Measurements from ENCODE around the gene ZNF283. TPM values are rescaled to one million over a fixed set of nuclear protein-coding genes. Genes with fewer than 3 reads are reported as not detected.
A peak's percentile ranks its signal among the peaks of the same experiment; 100 is the strongest.

Gene ZNF283
- total RNA-seq, 2 donors from 2014 or later: 7.1 to 10.1 TPM

GRCh38 chr19:43789029-43789428, 38.1 kb upstream of the ZNF283 start:
- no peak overlapping the region for H3K27ac Mint-ChIP-seq
- no peaks in the 10 kb centered on the region for H3K4me1 Mint-ChIP-seq
- no peaks in the 10 kb centered on the region for H3K36me3 ChIP-seq (ENCODE audit: control insufficient read depth, insufficient read depth, low read length)
- WGBS, 2 experiments (ENCODE audit: insufficient coverage in 1 of 2, insufficient read length in 1 of 2): 14% methylated on average over 2 of the region's 3 CpGs; no CpG with 5 or more reads in 1 of the 2 experiments
- H3K4me3 ChIP-seq (ENCODE audit: low read length): no peak overlapping the region
- H3K9ac ChIP-seq (ENCODE audit: extremely low read depth, low read length, poor library complexity, severe bottlenecking): no peak overlapping the region
- no peak overlapping the region for H3K27ac ChIP-seq (ENCODE audit: low read depth, low read length)
- DNase-seq: peak; percentile 85
- no peak for TF ChIP-seq CTCF (conservative IDR thresholded peaks at IDR 0.05)
- no peaks in the 10 kb centered on the region for H3K9me3 Mint-ChIP-seq
- no peaks in the 10 kb centered on the region for H3K36me3 Mint-ChIP-seq (ENCODE audit: low read depth)
- no peaks in the 10 kb centered on the region for H3K9me3 ChIP-seq (ENCODE audit: control insufficient read depth, low read length)
- no peaks in the 10 kb centered on the region for H3K4me1 ChIP-seq (ENCODE audit: control insufficient read depth, insufficient read depth, low read length)
- H3K27me3 ChIP-seq (ENCODE audit: control insufficient read depth, insufficient read depth, low read length, poor library complexity, severe bottlenecking): peaks cover 17% of the 10 kb centered on the region
- peaks cover 29% of the 10 kb centered on the region for H3K27me3 Mint-ChIP-seq (ENCODE audit: insufficient read depth)
- H3K4me3 Mint-ChIP-seq: no peak overlapping the region

- H3K9me3 Mint-ChIP-seq: no peaks in the 10 kb centered on the region
- peaks cover 40% of the 10 kb centered on the region for H3K27me3 Mint-ChIP-seq (ENCODE audit: insufficient read depth)
- Histone ChIP-seq H3K36me3 (ENCODE audit: control insufficient read depth, insufficient read depth, low read length) (no peaks in the 10 kb centered on the region), H3K27ac (ENCODE audit: low read depth, low read length) (no peak overlapping the region), H3K27me3 (ENCODE audit: control insufficient read depth, insufficient read depth, low read length, poor library complexity, severe bottlenecking) (peaks cover 33% of the 10 kb centered on the region), H3K4me3 (ENCODE audit: low read length) (no peak overlapping the region), H3K9me3 (ENCODE audit: control insufficient read depth, low read length) (no peaks in the 10 kb centered on the region), H3K4me1 (ENCODE audit: control insufficient read depth, insufficient read depth, low read length) (no peaks in the 10 kb centered on the region), H3K9ac (ENCODE audit: extremely low read depth, low read length, poor library complexity, severe bottlenecking) (no peak overlapping the region)
- H3K4me3 Mint-ChIP-seq: no peak overlapping the region
- 47 to 51% methylated on average over 2 to 3 of the region's 3 CpGs for WGBS, 2 experiments (ENCODE audit: insufficient coverage in 1 of 2, insufficient read length in 1 of 2)
- TF ChIP-seq CTCF (conservative IDR thresholded peaks at IDR 0.05): no peak
- DNase-seq: no peak
- H3K36me3 Mint-ChIP-seq (ENCODE audit: low read depth): no peaks in the 10 kb centered on the region
- no peaks in the 10 kb centered on the region for H3K4me1 Mint-ChIP-seq
- H3K27ac Mint-ChIP-seq: no peak overlapping the region
These were observed 36.5 kb upstream of the ZNF283 start for GRCh38 chr19:43790587-43790986.

GRCh38 chr19:43797118-43797517, 30.0 kb upstream of the ZNF283 start:
- H3K9ac ChIP-seq (ENCODE audit: extremely low read depth, low read length, poor library complexity, severe bottlenecking): no peak overlapping the region
- Mint-ChIP-seq H3K4me3 (no peak overlapping the region), H3K27me3 (ENCODE audit: insufficient read depth) (peaks cover 93% of the 10 kb centered on the region), H3K27ac (no peak overlapping the region), H3K9me3 (no peaks in the 10 kb centered on the region), H3K36me3 (ENCODE audit: low read depth) (no peaks in the 10 kb centered on the region), H3K4me1 (no peaks in the 10 kb centered on the region)
- peaks cover 93% of the 10 kb centered on the region for H3K27me3 ChIP-seq (ENCODE audit: control insufficient read depth, insufficient read depth, low read length, poor library complexity, severe bottlenecking)
- H3K27ac ChIP-seq (ENCODE audit: low read depth, low read length): no peak overlapping the region
- H3K4me1 ChIP-seq (ENCODE audit: control insufficient read depth, insufficient read depth, low read length): no peaks in the 10 kb centered on the region
- WGBS, 2 experiments (ENCODE audit: insufficient coverage in 1 of 2, insufficient read length in 1 of 2): 53 to 60% methylated on average over 6 of the region's 6 CpGs
- DNase-seq: no peak
- H3K4me3 ChIP-seq (ENCODE audit: low read length): no peak overlapping the region
- TF ChIP-seq CTCF (conservative IDR thresholded peaks at IDR 0.05): no peak
- H3K9me3 ChIP-seq (ENCODE audit: control insufficient read depth, low read length): no peaks in the 10 kb centered on the region
- no peaks in the 10 kb centered on the region for H3K36me3 ChIP-seq (ENCODE audit: control insufficient read depth, insufficient read depth, low read length)
